ENCODE results near the gene DOK3.
A peak's percentile ranks its signal among the peaks of the same experiment; 100 is the strongest.

Gene DOK3

DNA sequence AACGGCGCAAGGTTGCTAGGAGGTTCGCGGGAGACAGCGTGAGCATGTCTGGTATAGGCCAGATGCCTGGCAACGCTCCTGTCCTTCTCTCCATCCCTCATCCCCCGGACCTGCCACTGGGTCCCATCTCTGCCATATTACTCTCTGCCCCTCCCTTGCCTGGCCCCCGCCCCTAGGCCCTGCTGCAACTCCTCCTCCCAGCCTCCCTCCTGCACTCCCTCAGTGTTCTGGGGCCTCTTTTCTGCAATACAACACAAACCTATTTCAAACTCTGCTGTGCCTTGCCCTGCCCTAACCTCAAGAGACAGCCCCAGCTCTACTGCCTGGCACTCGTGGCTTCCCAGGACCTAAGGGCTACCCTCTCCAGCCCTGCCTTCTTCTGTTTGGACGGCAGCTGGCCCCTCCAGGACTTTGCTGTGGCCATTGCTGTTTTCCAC, 27.2 kb downstream of the DOK3 start:
- Histone ChIP-seq H3K9ac (ENCODE audit: low read depth, low read length) (no peak overlapping the region), H3K9me3 (ENCODE audit: control insufficient read depth, insufficient read depth, low read length) (no peaks in the 10 kb centered on the region), H3K36me3 (ENCODE audit: insufficient read depth, low read length) (peaks cover 4% of the 10 kb centered on the region), H3K4me1 (ENCODE audit: insufficient read depth, low read length) (no peaks in the 10 kb centered on the region)

GRCh38 chr5:177479774-177480173, 29.9 kb downstream of the DOK3 start:
- Histone ChIP-seq H3K36me3 (ENCODE audit: insufficient read depth, low read length) (no peaks in the 10 kb centered on the region), H3K4me1 (ENCODE audit: insufficient read depth, low read length) (peaks cover 11% of the 10 kb centered on the region), H3K9ac (ENCODE audit: low read depth, low read length) (no peak overlapping the region)

DNA sequence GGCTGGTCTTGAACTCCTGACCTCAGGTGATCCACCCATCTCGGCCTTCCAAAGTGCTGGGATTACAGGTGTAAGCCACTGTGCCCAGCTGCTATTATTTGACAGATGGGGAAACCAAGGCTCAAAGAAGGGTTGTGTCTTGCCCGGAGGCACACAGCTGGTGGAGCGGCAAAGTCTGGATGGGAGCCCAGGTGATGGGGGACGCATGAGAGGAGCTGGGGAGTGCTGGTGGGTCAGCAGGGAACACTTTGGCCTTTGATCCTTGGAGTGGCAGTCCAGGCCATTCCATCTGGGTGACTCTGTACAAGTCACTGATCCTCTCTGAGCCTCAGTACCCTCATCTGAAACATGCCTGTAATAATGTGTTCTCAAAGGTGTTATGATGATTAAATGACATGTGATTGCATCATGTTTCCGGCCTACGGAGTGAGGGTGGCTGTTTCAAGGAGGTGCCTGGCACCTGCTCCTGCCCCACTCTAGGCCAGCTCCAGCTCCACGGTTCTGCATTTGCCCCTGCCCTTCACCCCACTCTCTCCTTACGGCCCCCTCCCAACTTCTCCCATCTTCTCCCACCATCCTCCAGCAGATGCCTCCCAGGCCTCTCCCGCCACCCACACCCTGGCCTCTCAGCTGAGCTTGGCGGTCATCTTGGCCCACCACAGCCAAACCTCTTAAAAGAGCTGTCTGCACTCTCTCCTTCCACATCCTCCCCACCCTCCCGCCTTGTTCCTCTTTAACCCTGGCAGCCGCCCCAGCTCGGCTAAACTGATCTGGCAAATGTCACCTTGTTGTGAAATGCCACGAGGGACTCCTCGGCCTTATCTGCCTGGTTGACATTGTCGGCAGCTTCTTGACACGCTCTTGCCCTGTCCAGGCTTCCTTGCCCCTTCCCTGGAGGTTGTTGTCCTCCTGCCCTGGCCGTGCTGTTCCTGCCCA, 30.6 kb downstream of the DOK3 start:
- Histone ChIP-seq H3K9ac (ENCODE audit: low read depth, low read length) (no peak overlapping the region), H3K4me1 (ENCODE audit: insufficient read depth, low read length) (peaks cover 19% of the 10 kb centered on the region), H3K36me3 (ENCODE audit: insufficient read depth, low read length) (no peaks in the 10 kb centered on the region), H3K9me3 (ENCODE audit: control insufficient read depth, insufficient read depth, low read length) (no peaks in the 10 kb centered on the region)

More at GRCh38 chr5:177479774-177480173, 29.9 kb downstream of the DOK3 start:
- H3K9me3 ChIP-seq (ENCODE audit: control insufficient read depth, insufficient read depth, low read length): no peaks in the 10 kb centered on the region

- Histone ChIP-seq H3K9ac (ENCODE audit: low read depth, low read length) (no peak overlapping the region), H3K36me3 (ENCODE audit: insufficient read depth, low read length) (no peaks in the 10 kb centered on the region), H3K9me3 (ENCODE audit: control insufficient read depth, insufficient read depth, low read length) (no peaks in the 10 kb centered on the region), H3K4me1 (ENCODE audit: insufficient read depth, low read length) (peaks cover 21% of the 10 kb centered on the region)
These were observed 31.7 kb downstream of the DOK3 start for GRCh38 chr5:177477701-177478477.

DNA sequence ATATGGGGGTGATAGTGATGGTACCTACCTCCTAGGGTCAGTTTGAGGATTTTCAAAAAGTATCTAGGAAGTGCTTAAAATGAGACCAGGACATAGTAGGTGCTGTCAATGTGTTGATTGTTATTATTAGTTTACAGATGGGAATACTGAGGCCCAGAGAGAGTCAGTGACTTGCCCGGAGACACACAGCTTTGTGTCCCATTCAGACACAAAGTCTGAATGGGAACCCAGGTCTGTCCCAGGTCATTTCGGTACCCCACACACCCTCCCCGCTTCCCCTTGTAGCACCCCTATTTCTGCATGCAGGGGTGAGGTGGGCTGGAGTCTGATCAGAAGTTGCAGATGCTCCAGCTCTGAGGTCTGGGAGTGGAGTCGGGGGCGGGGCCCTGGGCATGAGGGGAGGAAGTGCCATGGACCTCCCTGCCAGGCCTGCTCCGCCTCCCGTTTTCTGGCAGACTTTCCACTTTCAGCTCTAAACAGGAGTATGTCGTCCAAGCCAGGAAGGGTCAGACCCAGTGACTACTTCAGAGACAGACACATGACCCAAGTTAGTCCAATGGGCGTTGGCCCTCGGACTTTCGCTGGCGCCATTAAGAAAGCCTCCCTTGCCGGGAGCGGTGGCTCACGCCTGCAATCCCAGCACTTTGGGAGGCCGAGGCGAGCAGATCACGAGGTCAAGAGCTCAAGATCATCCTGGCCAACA, 32.9 kb downstream of the DOK3 start:
- peaks cover 26% of the 10 kb centered on the region for H3K4me1 ChIP-seq (ENCODE audit: insufficient read depth, low read length)
- no peaks in the 10 kb centered on the region for H3K9me3 ChIP-seq (ENCODE audit: control insufficient read depth, insufficient read depth, low read length)
- no peak overlapping the region for H3K9ac ChIP-seq (ENCODE audit: low read depth, low read length)
- H3K36me3 ChIP-seq (ENCODE audit: insufficient read depth, low read length): no peaks in the 10 kb centered on the region

- no peak overlapping the region for H3K9ac ChIP-seq (ENCODE audit: low read depth, low read length)
- no peaks in the 10 kb centered on the region for H3K9me3 ChIP-seq (ENCODE audit: control insufficient read depth, insufficient read depth, low read length)
- H3K36me3 ChIP-seq (ENCODE audit: insufficient read depth, low read length): peaks cover 6% of the 10 kb centered on the region
- peaks cover 34% of the 10 kb centered on the region for H3K4me1 ChIP-seq (ENCODE audit: insufficient read depth, low read length)
These were observed 33.8 kb downstream of the DOK3 start for GRCh38 chr5:177475563-177476427.

GRCh38 chr5:177474846-177475562, 34.6 kb downstream of the DOK3 start:
- H3K9ac ChIP-seq (ENCODE audit: low read depth, low read length): no peak overlapping the region
- no peaks in the 10 kb centered on the region for H3K9me3 ChIP-seq (ENCODE audit: control insufficient read depth, insufficient read depth, low read length)
- peaks cover 6% of the 10 kb centered on the region for H3K36me3 ChIP-seq (ENCODE audit: insufficient read depth, low read length)
- peaks cover 42% of the 10 kb centered on the region for H3K4me1 ChIP-seq (ENCODE audit: insufficient read depth, low read length)

- H3K9ac ChIP-seq (ENCODE audit: low read depth, low read length): no peak overlapping the region
- peaks cover 49% of the 10 kb centered on the region for H3K4me1 ChIP-seq (ENCODE audit: insufficient read depth, low read length)
- peaks cover 6% of the 10 kb centered on the region for H3K36me3 ChIP-seq (ENCODE audit: insufficient read depth, low read length)
These were observed 35.6 kb downstream of the DOK3 start for GRCh38 chr5:177474002-177474476.

DNA sequence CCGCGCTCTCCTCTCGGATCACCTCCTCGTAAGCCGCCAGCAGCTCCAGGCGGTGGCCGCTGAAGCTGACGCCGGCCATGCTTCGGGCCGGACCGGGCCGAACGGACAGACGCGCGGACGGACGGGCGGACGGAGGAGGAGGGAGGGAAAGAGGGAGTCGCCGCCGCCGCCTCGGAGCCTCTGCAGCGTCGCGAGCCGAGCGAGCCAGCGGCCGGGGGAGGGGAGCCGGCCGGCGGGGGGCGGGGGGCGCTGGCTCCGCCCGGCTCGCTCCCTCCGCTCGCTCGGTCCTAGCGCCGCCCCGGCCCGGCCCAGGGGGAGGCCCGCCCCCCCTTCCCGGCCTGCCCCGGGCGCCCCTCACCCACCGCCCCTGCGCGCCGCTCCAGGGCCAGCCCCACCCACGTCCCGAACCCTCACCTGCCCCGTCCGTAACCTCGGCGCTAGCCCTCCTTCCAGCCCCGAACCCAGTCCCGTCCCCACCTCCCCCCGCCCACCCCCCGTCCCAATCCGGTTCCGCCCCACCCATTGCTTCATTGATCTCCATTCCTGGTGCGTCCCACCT, 36.1 kb downstream of the DOK3 start, which contains the start of gene DBN1:
DBN1 (minus strand) TSS at position 192 of the 559 bp plus-strand sequence; CDS start at position 79, 113 bp downstream.
- Histone ChIP-seq H3K4me1 (ENCODE audit: insufficient read depth, low read length) (peaks cover 49% of the 10 kb centered on the region), H3K9ac (ENCODE audit: low read depth, low read length) (peak within 1 kb of the TSS; percentile 90), H3K36me3 (ENCODE audit: insufficient read depth, low read length) (peaks cover 6% of the 10 kb centered on the region), H3K9me3 (ENCODE audit: control insufficient read depth, insufficient read depth, low read length) (no peaks in the 10 kb centered on the region)

More at GRCh38 chr5:177474002-177474476, 35.6 kb downstream of the DOK3 start:
- H3K9me3 ChIP-seq (ENCODE audit: control insufficient read depth, insufficient read depth, low read length): no peaks in the 10 kb centered on the region

- Histone ChIP-seq H3K36me3 (ENCODE audit: insufficient read depth, low read length) (peaks cover 6% of the 10 kb centered on the region), H3K9me3 (ENCODE audit: control insufficient read depth, insufficient read depth, low read length) (no peaks in the 10 kb centered on the region), H3K4me1 (ENCODE audit: insufficient read depth, low read length) (peaks cover 49% of the 10 kb centered on the region), H3K9ac (ENCODE audit: low read depth, low read length) (peak overlapping the region; percentile 90)
These were observed 36.9 kb downstream of the DOK3 start for GRCh38 chr5:177472460-177473442.

- peaks cover 49% of the 10 kb centered on the region for H3K4me1 ChIP-seq (ENCODE audit: insufficient read depth, low read length)
- H3K9me3 ChIP-seq (ENCODE audit: control insufficient read depth, insufficient read depth, low read length): no peaks in the 10 kb centered on the region
- H3K36me3 ChIP-seq (ENCODE audit: insufficient read depth, low read length): peaks cover 10% of the 10 kb centered on the region
- peak overlapping the region; percentile 90 for H3K9ac ChIP-seq (ENCODE audit: low read depth, low read length)
These were observed 37.8 kb downstream of the DOK3 start for GRCh38 chr5:177471610-177472356.

All from ES-I3 (cell line).